Activated CD4-positive, alpha-beta T cell treated with anti-CD3 and anti-CD28 coated beads for 48 hours (primary cell): ENCODE measurements around the gene NR2E3.

Source experiments
- DNase-seq: peaks from one replicate; pipeline ENCODE4 v3.0.0-alpha.2; 2020

The NR2E3 gene

DNA sequence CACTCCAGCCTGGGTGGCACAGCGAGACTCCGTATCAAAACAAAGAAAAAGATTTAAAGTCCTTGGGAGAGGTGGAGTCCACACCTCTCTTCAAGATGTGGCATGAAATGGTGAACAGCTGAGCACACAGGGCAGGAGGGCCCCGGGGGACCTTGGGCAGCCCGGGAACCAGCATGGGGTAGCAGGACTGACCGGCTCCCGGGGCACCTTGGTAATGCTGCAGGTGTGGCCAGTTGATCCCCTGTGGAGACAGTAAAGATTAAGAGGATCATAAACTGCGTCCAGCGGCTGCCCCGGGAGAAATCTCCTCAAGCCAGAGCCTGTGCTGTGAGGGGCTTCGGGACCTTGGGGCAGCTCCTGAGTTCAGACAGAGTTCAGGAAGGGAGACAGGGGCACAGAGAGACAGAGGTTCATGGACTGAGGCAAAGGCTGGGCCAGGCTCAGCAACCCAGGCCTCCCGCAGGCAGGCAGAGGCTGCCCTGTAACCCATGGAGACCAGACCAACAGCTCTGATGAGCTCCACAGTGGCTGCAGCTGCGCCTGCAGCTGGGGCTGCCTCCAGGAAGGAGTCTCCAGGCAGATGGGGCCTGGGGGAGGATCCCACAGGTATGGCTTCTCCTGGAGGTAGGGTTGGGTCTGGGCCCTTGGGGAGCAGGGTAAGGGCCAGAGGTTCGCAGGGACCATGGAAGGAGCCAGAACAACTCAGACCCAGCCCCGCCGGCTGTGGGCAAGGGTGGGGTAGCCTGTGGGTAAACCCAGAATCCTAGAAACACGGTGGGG, at the start of gene NR2E3:
TSS of gene NR2E3 (plus strand) at position 299 of the 780 bp plus-strand sequence. CDS start at position 489, 190 bp downstream.
- DNase-seq = no peak

DNA sequence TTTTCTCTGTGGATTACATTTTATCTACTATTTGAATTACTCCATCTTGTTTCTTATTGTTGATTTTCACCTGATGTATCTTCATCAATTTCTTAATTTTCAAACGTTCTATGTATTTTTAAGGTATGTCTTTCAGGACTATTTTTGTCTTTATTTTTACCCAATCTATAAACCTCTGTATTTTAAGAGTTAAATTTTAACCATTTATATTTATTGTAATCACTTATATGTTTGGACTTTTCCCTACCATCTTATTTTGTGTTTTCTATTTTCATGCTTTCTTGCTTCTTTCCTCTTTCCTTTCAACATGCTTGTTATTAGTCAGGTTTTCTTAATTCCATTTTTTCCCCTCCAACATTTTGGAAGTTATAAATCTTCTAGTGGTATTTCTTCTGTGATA, 49.5 kb upstream of the NR2E3 start:
- DNase-seq = no peak

DNA sequence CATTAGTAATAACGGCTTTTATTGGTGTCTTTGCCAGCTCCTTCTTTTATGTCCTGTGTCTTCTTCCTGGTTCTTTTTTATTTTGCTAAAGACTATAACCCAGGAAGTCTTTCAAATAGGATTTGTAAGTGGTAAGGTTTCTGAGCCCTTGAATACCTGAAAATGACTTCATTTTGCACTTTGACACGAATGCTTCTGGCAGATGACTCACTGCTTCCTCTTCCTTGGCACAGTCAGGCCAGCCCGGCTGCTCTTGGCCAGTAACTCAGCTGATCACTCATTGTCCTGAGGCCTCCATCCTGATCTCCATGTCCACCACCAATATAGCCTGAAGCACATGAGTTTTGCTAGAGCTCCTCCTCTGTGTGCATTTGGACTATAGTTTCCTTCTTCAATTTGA, 48.7 kb upstream of the NR2E3 start:
- DNase-seq = no peak

DNA sequence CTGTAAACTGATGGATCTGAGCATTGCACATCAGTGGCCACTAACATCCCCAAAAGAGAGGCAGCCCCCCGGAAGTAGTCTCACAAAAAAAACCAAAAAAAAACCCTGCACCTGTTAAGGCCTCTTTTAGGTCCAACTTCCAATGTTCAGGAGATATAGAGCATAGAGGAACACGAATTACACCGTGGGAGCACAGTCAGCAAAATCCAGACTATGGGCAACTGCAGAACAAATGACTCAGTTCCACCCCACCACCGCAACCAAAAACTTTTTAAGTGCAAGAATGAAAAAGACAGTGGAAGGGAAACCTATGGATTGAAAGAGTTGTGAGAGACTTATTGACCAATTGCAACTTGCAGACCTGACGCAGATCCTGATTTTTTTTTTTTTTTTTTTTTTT, 42.2 kb upstream of the NR2E3 start:
- DNase-seq = no peak

DNA sequence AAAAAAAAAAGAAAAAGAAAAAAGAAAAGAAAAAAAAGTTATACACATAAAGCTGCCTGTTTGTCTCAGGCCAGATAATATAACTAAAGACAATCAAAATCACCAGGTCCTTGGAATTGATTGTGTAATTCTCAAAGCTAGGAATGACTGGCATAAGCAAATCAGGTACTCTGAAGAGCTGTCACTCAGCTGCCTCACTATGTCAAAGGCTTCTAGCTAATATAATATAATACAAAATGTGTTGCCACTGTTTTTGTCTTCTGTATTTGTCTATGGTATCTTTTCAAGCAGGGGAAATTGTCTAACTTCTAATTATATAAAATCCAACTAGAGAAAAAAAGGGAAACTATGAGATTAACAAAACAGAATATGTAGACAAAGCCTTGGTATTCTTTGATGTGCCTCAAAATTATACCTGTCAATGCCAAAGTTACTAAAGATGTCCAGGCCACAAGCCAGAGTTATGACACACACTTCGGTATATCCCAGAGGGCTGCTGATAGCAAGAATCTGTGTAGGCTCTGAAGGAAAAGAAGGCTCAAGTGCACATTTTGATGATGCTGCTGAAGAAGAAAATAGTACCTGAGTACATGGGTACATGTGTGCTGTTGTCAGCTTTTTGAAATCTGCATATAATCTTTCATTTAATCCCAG, 37.0 kb upstream of the NR2E3 start:
- no peak for DNase-seq

DNA sequence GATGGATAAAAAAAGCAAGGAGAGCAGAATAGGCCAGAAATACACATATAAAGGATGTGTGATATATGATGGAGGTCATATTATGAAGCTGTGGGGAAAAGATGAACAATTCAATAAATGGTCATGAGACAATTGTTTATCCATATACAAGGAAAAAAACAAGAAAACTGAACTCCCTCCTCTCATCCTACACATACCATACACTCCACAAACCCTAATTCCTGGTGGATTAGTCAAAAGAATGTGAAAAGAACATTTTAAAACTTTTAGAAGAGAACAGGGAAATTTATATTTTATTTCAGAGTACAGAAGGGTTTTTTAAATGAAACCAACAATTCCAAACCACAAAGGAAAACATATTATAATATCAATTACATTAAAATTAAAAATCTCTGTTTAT, 34.5 kb upstream of the NR2E3 start:
- DNase-seq = no peak

DNA sequence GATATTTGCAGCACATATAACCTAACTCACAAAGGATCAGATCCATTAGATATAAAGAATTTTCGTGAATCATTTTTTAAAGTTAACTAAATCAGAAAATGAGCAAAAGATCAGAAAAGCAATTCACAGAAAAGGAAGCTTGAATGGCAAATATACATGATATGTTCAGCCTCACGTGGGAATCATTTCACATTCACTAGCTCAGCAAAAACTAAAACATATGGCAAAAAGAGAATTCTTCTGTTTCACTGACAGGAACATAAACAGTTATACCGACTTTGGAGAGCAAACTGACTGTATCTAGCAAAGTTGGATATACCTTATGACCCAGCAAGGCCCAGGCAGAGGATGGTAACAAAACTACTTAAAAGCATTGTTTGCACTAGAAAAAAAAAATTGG, 34.0 kb upstream of the NR2E3 start:
- DNase-seq = no peak

DNA sequence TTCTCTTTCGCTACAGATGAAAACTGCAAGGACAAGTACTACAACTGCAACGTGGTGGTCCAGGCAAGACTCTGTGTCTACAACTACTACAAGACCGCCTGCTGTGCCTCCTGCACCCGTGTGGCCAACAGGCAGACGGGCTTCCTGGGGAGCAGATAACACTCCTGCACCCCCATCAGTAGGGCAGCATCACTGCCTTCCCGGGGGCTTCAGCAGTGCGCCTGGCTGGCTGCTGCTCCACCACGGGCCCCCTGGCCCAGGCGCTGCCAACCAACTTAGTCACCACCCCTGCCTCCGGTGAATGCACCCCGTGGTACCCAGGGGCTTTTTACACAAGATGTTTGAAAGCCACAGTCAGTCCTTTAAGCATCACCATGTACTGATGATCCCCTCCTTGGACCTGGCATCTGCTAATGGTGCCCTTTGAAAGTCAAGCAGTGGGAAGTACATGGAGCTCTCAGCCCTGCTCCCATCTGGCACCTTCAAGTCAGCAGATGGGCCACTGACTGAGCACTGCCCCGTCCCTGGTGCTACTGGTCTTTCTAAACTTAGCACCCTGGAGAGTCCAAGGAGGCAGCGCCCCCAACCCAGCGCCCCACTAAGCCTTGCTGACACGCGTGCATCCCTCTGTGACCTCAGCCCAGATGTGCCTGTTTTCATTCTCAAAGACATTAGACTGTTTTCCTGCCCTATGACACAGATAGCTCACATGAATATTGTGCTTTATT, 33.0 kb upstream of the NR2E3 start:
- DNase-seq = no peak

DNA sequence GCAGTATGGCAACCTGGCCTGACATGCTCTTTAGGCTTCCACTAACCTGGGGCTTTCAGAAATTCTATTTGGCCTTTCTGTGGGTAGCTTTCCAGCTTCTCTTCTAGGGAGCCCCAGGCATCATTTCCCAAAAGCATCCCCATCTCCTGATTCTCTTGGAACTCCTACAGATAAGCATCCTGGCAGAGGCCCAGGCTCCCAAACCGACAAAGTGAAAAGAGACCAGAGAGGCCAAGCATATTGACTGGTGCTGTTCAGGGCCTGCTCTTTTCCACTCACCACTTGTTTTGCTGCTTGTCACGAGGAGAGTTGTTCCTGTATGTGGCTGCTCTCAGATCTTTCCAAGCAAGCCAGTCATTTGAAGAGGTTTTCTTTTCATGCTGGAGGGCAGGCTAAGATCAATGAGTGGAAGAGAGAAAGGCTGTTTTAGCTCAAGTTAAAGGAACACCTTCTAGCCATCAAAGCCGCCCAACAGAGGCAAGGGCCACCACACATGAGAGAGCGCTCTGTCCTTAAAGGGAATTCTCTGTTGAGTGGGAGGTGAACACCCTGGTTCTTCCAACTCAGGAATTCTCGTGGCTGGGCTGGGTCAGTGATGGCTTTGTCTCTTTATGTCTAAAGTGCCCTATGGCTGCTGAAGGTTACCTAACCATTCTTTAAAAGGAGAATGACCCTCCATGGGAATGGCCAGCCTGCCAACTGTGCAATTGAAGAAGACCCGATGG, 31.1 kb upstream of the NR2E3 start:
- DNase-seq = no peak

DNA sequence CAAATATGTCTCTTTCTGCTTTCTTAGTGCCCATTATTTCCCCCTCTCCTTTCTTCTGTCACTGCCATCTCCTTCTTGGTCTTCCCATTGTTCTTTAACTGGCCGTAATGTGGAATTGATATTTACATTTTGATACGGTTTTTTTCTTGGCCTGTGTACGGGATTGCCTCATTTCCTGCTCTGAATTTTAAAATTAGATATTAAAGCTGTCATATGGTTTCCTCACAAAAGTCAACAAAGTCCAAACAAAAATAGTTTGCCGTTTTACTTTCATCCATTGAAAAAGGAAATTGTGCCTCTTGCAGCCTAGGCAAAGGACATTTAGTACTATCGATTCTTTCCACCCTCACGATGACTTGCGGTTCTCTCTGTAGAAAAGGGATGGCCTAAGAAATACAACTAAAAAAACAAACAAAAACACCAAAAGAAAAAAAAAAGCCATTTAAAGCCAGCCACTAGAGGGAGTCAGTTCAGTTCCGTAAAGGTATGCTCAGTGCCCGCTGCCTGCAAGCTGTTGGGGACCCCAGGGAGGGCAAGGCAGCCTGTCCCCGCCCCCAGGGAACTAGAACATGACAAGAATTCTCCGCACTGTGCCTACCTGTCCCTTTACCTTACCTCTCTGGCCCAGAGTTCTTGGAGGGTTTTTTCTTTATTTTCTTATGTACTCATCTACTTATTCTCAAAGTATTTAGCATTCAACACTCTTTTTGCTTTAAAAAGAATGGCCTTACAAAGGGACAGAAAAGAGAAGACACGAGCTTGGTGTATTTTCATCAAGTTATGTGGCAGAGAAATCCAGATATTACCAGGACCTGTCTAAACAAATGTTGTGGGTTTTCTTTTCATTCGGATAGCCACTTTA, 30.0 kb upstream of the NR2E3 start:
- peak; percentile 37 for DNase-seq

DNA sequence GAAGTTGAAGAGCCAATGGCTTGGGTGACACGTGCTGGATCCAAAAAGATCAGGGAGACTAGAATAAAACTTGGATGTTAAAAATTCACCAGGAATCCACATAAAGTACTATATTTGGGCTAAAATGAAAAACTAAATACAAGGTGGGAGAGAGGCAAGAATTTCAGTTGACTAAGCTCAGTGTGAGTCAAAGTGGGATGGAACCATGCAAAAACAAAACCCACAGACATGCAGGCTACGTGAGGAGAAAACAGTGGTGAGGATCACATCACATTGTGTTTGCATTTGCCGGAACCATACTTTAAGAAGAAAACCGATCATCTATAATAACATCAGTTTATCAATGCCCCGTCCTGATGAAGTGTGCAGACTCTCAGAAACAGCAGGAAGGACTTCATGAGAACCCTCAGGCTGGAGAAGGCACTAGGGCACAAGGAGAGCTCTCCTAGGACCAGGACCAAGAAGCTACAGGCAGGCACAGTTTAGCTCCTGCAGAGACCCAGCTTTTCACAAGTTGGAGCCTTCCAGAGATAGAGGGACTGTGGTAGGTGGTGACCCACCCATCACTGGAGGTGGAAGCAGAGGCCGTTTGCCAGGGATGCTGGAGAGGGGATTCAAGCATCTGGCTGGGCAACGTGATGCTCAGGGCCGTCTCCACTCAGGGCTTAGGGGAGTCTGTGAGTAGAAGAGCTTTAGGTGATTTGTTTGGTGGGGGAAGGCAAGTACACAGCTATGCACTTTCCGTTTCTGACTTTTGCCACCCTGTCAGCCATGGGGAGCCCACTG, 29.0 kb upstream of the NR2E3 start:
- DNase-seq = no peak

DNA sequence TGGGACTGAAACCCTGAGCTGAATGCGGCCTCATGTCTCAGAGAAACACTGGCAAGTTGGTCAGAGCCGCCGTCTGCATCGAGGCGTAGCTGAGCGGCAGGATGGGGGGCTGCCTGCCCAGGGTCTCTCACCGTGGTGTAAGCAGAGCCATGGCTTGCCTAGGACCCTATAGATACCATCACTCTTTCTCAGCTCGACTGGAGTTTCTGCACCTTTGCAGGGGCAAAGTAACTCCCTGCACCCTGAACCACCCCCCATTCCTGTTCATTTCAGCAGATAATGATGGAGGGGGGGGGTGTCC, 28.4 kb upstream of the NR2E3 start:
- no peak for DNase-seq

DNA sequence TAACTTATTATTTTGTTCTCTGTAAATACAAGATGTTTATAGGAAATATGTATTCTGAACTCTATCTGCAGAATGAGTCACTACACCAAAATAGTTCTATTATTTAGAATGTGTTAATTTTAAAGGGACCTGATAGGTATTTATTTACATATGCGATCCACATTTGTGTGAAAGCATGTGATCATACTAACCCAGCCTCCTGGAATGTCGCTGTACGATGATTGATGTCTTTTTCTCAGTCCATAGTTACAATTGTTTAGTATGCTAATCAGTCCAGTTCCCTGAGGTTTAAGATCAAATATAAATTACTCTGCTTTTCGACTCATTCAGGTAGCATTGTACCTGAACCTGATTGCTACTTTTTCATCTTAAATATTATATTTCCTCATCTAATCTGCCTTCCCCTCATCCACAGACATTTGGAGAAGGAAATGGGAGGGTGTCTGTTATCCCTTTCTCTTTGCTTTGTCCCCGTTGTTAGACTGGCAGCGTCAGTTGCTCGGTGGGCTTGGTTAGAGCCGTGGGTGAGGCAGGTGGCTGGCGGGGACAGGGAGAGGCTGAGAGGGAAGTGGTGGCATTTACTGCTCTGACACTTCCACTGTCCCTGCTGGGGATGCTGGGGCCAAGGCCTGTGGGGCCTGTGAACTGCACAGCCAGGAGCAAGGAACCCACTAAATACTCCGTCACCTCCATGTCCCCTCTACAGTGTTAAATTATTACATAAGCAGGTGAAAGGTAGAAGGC, 27.8 kb upstream of the NR2E3 start:
- DNase-seq = no peak

DNA sequence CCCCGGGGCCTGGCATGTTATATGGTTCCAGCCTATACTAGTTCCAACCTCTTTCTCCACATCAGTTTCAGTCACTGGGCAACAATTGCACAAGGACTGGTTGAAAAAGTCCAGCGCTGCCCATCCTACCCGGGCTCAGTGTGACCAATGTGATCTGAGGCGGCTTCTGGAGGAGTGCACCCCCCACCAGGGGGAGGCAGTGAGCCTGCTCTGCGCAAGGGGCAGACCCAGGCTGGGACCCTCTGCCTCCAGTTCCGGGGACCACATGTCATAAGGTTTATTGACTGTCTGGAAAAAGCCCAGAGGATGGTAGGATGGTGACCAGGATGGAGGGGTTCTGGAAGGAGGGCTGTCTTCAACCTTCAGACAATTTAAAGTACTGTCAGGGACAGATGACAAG, 25.6 kb upstream of the NR2E3 start:
- DNase-seq = peak; percentile 24

DNA sequence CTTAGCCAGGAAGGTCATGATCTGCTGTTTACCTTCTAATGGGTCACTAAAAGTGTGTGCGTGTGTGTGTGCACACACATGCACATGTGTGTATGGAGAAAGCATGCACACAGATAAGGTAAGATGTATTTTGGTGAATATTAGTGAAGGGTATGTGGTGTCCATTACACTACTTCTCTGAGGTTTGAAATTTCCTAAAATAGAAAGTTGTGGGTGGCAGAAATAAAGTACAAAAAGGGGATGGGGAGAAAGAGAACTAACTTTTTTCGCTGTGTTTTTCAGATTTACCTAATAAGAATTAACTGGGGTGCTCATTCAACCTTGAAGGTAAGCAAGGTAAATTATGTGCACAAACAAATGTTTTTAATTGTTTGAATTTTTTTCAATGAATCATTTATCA, 24.4 kb upstream of the NR2E3 start:
- no peak for DNase-seq

DNA sequence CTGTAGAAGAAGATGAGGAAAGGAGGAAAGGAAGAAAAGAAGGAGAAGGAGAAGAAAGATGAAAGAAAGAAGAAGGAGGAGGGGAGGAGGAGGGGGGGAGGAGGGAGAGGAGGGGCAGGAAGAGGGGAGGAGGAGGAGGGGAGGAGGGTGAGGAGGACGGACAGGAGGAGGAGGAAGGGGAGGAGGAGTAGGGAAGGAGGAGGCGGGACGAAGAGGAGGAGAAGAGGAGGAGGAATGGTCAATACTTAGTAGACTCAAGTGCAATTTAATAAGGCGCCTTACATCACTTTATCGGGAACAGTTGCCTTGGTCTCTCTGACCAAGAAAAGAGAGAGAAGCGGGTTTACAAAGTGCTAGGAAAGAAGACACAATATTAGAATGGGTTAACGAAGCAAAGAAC, 23.7 kb upstream of the NR2E3 start:
- DNase-seq = no peak

DNA sequence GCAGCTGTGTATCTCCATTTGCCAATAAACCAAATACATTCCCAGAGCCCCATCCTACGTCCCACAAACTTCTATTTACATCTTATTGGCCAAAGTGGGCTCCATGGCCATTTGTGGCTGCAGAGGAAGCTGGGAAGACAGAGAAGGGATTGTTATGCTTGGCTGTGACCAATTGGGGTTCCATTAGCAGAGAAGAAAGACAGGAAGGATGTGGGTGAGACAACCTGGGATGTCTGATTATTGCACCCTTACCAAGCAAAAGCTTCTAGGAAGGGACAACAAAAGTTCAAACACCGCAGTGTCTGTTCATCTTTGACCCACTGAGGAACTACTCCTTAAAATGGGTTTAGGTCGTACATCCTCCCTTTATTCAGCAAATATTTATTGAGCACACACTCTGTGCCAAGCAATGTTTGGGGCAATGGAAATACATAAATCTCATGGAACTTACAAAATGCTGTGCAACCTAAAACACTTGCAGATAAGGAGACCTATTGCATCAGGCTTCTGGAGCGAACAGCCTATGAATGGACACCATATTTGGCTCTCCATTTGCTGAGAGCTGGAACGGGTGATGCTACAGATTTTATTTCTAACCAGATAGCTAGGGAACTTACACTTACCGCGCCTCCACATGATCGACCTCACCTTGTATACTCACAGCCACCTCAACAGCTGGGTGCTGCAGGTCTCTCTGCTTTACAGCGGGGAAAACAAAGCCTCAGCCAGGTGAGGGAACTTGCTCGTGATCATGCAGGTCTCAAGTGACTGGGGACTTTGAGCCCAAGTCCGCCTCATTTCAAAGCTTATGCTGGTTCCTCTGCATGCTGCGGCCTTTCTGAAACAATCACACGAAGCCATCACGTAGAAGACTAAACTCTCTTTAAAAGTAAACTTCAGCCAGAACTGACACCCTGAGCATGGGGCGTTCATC, 21.4 kb upstream of the NR2E3 start:
- DNase-seq = no peak

DNA sequence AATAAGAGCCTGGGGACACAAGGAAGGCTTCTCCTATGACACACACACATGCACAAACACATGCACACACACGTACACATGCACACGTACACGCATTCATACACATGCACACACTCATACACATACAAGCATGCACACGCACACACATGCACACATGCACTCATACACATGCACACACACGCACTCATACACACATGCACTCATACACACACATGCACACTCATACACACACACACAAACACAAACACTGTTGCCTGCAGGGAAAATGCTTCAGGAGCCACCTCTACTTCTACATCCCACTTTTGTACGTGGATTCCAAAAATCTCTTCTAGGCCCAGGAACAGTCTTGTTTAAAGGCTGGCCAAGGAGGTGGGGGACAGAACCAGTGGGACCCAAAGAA, 20.7 kb upstream of the NR2E3 start:
- DNase-seq = no peak

DNA sequence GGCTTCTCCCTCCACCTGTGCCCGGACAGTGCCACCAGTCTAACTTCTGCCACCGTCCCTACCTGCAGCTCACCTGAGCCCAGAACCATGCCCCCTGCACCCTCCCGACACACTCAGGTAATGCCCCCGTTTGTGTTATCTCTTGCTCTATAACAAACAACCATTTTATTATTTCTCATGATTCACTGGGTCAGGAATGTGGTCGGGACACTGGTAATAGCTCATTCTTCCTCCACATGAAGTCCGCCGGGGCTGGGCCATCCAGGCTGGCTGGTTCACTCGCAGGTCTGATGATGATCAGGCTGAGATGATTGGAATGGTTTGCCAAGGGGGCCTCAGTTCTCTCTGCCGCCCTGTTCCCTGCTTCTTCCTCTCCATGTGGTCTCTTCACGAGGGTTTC, 20.3 kb upstream of the NR2E3 start:
- no peak for DNase-seq

DNA sequence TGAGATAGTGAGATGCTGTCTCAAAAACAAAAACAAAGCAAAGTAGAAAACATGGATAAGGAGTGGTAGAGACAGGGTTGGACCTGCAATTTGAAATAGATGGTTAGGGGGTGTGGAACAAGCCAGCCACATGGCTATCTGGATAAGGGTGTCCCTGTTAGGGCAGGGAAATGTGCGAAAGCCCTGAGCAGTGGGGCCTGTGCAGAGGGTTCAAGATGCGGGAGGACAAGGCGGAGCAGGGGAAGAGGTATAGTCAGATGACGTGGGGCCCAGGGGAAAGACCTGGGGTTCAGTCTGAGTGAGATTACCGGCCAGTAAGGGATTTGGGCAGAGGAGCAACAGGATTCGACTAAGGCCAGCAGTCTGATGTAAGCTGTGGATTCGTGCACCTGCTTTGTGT, 18.4 kb upstream of the NR2E3 start:
- DNase-seq = no peak
